PFSK-1 (cell line): ENCODE data around the gene WDR33.

Experiments used
- SIN3A ChIP-seq: IDR thresholded peaks from 2 replicates; pipeline ENCODE4 v1.6.1; 2012; ENCODE audit warnings: mild to moderate bottlenecking, low read length, moderate library complexity, borderline replicate concordance; ENCODE audit not compliant: insufficient read depth
- TAF1 ChIP-seq: IDR thresholded peaks from 2 replicates; pipeline ENCODE4 v1.6.1; 2012; ENCODE audit warnings: low read length, control low read depth, borderline replicate concordance; ENCODE audit not compliant: insufficient read depth
- TF ChIP-seq, protein P1 (sequence below), 2 experiments: IDR thresholded peaks; 2 replicates each; pipeline versions ENCODE4 v1.6.1 to v1.8.0; 2011 to 2012; ENCODE audit warnings: low read depth in 2 of 2, low read length in 2 of 2, control low read depth in 1 of 2, inconsistent platforms in 1 of 2, mild to moderate bottlenecking in 1 of 2, moderate library complexity in 1 of 2; ENCODE audit not compliant: insufficient read depth in 1 of 2

DNA sequence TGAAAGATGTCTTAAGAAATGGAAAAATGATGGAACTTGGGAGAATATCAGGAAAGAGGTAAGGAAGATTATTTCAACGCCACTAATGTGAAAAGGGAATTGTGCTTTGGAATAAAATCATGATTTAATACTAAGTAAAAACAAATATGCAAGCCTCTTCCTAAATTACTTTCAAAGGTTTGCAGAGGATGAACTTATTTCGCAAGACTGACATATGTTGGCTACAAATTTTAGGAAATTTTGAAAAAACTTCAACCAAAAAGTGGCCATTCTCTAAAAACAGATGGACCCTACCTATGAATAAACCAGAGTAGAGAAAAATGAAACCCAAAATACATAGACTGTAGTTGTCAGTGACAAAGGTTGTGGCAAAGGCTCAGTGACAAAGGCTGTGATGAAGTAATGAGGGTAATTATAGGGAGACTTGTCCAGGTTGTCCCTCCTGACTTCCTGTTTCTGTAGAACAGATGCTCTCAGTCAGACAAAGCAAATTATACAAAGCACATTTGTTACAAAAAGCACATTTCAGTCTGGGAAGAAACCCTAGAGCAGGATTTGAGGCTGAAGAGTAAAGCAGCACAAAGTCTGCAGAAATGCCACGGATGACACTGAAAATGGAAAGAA, 70.2 kb downstream of the WDR33 start:
- TF ChIP-seq, protein P1, sequence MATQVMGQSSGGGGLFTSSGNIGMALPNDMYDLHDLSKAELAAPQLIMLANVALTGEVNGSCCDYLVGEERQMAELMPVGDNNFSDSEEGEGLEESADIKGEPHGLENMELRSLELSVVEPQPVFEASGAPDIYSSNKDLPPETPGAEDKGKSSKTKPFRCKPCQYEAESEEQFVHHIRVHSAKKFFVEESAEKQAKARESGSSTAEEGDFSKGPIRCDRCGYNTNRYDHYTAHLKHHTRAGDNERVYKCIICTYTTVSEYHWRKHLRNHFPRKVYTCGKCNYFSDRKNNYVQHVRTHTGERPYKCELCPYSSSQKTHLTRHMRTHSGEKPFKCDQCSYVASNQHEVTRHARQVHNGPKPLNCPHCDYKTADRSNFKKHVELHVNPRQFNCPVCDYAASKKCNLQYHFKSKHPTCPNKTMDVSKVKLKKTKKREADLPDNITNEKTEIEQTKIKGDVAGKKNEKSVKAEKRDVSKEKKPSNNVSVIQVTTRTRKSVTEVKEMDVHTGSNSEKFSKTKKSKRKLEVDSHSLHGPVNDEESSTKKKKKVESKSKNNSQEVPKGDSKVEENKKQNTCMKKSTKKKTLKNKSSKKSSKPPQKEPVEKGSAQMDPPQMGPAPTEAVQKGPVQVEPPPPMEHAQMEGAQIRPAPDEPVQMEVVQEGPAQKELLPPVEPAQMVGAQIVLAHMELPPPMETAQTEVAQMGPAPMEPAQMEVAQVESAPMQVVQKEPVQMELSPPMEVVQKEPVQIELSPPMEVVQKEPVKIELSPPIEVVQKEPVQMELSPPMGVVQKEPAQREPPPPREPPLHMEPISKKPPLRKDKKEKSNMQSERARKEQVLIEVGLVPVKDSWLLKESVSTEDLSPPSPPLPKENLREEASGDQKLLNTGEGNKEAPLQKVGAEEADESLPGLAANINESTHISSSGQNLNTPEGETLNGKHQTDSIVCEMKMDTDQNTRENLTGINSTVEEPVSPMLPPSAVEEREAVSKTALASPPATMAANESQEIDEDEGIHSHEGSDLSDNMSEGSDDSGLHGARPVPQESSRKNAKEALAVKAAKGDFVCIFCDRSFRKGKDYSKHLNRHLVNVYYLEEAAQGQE (IDR thresholded peaks at IDR 0.05; ENCODE audit: insufficient read depth in 1 of 2, low read depth in 2 of 2, low read length in 2 of 2): no peak
- TF ChIP-seq SIN3A (no peak), TAF1 (no peak)
